HepG2 (cell line): ENCODE measurements around the gene DGCR2. TPM values are rescaled to one million over a fixed set of nuclear protein-coding genes. Genes with fewer than 3 reads are reported as not detected.
A peak's percentile ranks its signal among the peaks of the same experiment; 100 is the strongest.

Experiments
- AGO2 ChIP-seq: fragments of 200-400 bp; formaldehyde crosslinking; optimal IDR thresholded peaks from 2 replicates; pipeline ENCODE3; 2017; ENCODE audit warnings: mild to moderate bottlenecking, low read depth, low read length, moderate library complexity
- ATF4 ChIP-seq, 2 experiments: fragments of 450-650 bp in 1 of 2; sonication (generic) in 1 of 2; formaldehyde crosslinking; IDR thresholded peaks; 2 replicates each; pipeline versions ENCODE4 v1.5.0 to v1.8.0; 2020 to 2022; ENCODE audit warnings: mild to moderate bottlenecking in 1 of 2, missing genetic modification reagents in 1 of 2
- BCL3 ChIP-seq: sonication (generic); formaldehyde crosslinking; IDR thresholded peaks from 2 replicates; pipeline ENCODE4 v1.5.1; 2020; ENCODE audit warnings: mild to moderate bottlenecking, missing genetic modification reagents, moderate library complexity
- EED ChIP-seq: sonication (generic); formaldehyde crosslinking; IDR thresholded peaks from 2 replicates; pipeline ENCODE4 v1.5.0; 2020; ENCODE audit warnings: mild to moderate bottlenecking, missing genetic modification reagents
- EHMT2 ChIP-seq: fragments of 200-600 bp; sonication (generic); IDR thresholded peaks from 2 replicates; pipeline ENCODE4 v1.7.0; 2017; ENCODE audit warnings: antibody characterized with exemption, low read depth, low read length, borderline replicate concordance
- HNF1B ChIP-seq: sonication (generic); formaldehyde crosslinking; IDR thresholded peaks from 2 replicates; pipeline ENCODE4 v1.5.1; 2020; ENCODE audit warnings: mild to moderate bottlenecking, moderate library complexity, missing genetic modification reagents
- MED1 ChIP-seq: sonication (generic); formaldehyde crosslinking; IDR thresholded peaks from 2 replicates; pipeline ENCODE4 v1.4.0; 2020; ENCODE audit warnings: missing genetic modification reagents
- MTERF4 ChIP-seq: sonication (generic); formaldehyde crosslinking; IDR thresholded peaks from 2 replicates; pipeline ENCODE4 v1.8.0; 2023; ENCODE audit warnings: mild to moderate bottlenecking, missing genetic modification reagents
- RAD21 ChIP-seq: fragments of 450-650 bp; formaldehyde crosslinking; IDR thresholded peaks from 2 replicates; pipeline ENCODE4 v1.5.0; 2020; ENCODE audit warnings: mild to moderate bottlenecking
- SIN3B ChIP-seq: fragments of 150-350 bp; IDR thresholded peaks from 2 replicates; pipeline ENCODE4 v1.6.1; 2014; ENCODE audit warnings: low read length
- TAF1 ChIP-seq: sonication (generic); formaldehyde crosslinking; IDR thresholded peaks from 2 replicates; pipeline ENCODE4 v1.4.0; 2020; ENCODE audit warnings: missing genetic modification reagents
- UBTF ChIP-seq: sonication (generic); formaldehyde crosslinking; IDR thresholded peaks from 2 replicates; pipeline ENCODE4 v1.4.0; 2020; ENCODE audit warnings: mild to moderate bottlenecking, missing genetic modification reagents
- ZGPAT ChIP-seq: IDR thresholded peaks from 2 replicates; pipeline ENCODE4 v1.6.1; 2016; ENCODE audit warnings: mild to moderate bottlenecking
- ZNF274 ChIP-seq: sonication (generic); formaldehyde crosslinking; IDR thresholded peaks from 2 replicates; pipeline ENCODE4 v1.5.1; 2020; ENCODE audit warnings: mild to moderate bottlenecking, missing genetic modification reagents
- ZNF687 ChIP-seq: sonication (generic); formaldehyde crosslinking; IDR thresholded peaks from 2 replicates; pipeline ENCODE4 v1.5.1; 2020; ENCODE audit warnings: mild to moderate bottlenecking, missing genetic modification reagents, moderate library complexity
- polyA plus RNA-seq, 8 experiments: library from polyadenylated mRNA; depleted of rRNA in 3 of 8; stranded (reverse) in 7 of 8; unstranded in 1 of 8; fragments of >200 nt; fragmentation: Illumina TruSeq in 4 of 8; extraction: Trizol in 4 of 8; gene quantifications; 2 replicates each; pipeline versions ENCODE4 v1.2.1 to v1.2.3, GENCODE V29; 2011 to 2016; ENCODE audit warnings: low read depth in 4 of 8, missing spikeins in 1 of 8, mixed read lengths in 1 of 8; ENCODE audit not compliant: insufficient read depth in 1 of 8
- total RNA-seq, 5 experiments: library from RNA; depleted of rRNA; stranded (reverse); fragments of >200 nt; fragmentation: Illumina TruSeq; extraction: Trizol; gene quantifications; 2 replicates each; pipeline ENCODE4 v1.2.3, GENCODE V29; 2016; ENCODE audit warnings: low read depth in 1 of 5

DGCR2 gene
- total and polyA plus RNA-seq, 2 of the 13 experiments (the other 11 are each of a cell fraction or from before 2014, with no cell fraction given), result 23.1 to 35.3 TPM

GRCh38 chr22:19121631-19122142 is 525 bp downstream of the DGCR2 start (continued):
- peak; percentile 55 for TF ChIP-seq ZNF687 (CRISPR knock-in tag)
- no peak for TF ChIP-seq ZNF274
- TF ChIP-seq HNF1B (CRISPR knock-in tag), result no peak
- 0 out of 2 replicates have a peak, but pooled peaks have one; percentile 54 for TF ChIP-seq BCL3 (CRISPR knock-in tag)
- no peak for TF ChIP-seq TAF1
- TF ChIP-seq AGO2, result peak; percentile 70
- no peak for TF ChIP-seq EHMT2
- no peak for TF ChIP-seq MTERF4 (CRISPR knock-in tag)
- TF ChIP-seq EED, result 0 out of 2 replicates have a peak, but pooled peaks have one; percentile 54
- TF ChIP-seq MED1 (CRISPR knock-in tag), result 0 out of 2 replicates have a peak, but pooled peaks have one; percentile 4
- TF ChIP-seq RAD21 (CRISPR knock-in tag), result 0 out of 2 replicates have a peak, but pooled peaks have one; percentile 12
- 0 out of 2 replicates have a peak, but pooled peaks have one; percentile 31 for TF ChIP-seq ZGPAT (CRISPR knock-in tag)
- no peak for TF ChIP-seq SIN3B
- TF ChIP-seq ATF4 (CRISPR knock-in tag; IDR thresholded peaks at IDR 0.05), result 0 out of 4 replicates have a peak, but pooled peaks of 1 of the 2 experiments have one; percentile 10
- TF ChIP-seq UBTF (CRISPR knock-in tag), result peak; percentile 91
